GM08714 (cell line): Measurements from ENCODE around the gene NUBP2.
"Not testable (repeated sequence)": the region's sequence is repeated elsewhere in the genome, so short reads cannot be mapped to it uniquely, and the experiment has no call there.

ENCODE experiments used
- H3K4me3 ChIP-seq: fragments of 200-500 bp; sonication (Bioruptor generic); 2 replicates; pipeline ENCODE4 v1.5.1; 2014; ENCODE audit warnings: mild to moderate bottlenecking, low read length, inconsistent platforms
- ZNF274 ChIP-seq: IDR thresholded peaks from 2 replicates; pipeline ENCODE4 v1.6.1; 2012; ENCODE audit warnings: mild to moderate bottlenecking, low read depth, low read length

The NUBP2 gene

DNA sequence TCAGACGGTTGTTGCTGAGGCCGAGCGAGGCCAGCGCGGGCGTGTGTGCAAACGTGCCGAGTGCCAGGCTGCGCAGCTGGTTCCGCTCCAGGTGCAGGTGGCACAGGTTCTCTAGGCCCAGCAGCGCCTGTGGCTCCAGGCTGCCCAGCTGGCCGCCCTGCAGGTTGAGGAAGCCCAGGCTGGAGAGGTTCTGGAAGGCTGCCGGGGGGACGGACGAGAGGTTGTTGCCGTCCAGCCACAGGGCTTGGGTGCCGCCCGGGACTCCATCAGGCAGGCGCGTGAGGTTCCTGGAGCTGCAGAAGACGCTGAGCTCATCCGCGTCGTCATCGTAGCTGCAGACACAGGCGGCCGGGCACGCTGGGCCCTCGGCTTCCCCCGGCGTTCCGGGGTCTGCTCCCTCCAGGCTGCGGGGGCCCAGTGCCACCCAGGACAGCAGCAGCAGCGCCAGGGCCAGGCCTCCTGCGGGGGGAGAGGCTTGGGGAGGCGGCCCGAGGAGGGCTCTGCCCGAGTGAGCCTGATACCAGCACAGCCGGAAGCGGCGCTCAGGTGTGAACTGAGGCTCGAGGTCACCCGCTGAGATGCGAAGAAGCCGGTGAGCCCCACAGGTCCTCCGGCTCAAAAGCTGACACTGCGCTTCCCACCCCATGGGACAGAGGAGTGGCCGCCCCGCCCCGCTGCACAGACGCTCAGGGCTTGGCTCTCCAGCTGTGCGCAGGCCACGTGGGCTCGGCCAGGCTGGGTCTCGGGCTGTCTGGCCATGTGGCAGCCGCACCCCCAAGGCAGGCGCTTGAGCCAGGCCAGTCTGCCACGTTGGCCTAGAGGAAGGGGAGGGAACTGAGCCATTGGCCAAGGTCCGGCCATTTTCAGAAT is 9.4 kb downstream of the NUBP2 start:
- no peak for TF ChIP-seq ZNF274
- H3K4me3 ChIP-seq: no peak overlapping the region

DNA sequence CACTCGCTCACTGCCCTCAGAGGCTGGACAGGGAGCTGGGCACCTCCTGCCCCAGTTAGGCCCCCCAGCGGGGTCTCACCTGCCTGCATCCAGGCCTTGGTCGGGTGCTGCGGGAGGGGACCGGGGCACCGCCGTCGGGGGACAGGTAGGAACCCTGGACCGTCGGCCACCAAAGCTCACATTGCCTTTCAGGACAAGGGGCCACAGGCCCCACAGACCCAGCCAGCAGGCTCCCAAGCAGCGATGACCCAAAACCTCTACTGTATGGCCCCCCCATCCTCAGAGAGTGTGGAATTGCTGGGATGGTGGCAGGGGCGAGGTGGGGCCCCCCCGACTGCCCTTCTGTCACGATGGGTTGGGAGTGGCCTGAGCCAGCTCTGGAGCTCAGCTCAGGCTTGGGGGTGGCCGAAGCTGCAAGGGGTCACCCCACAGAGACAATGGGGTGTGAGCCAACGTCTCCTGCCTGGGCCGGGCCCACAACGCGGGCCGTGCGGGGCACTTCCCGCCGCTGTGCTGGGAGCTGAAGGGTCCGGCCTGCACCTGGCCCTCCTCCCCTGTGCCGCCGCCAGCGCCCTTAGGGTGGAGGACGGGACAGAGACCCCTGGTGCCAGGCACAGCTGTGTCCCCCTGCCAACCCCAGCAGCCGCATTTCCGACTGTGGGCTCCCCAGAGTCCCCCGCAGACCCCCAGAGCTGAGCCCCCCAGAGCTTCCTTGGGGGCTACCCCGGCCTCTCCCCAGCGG is 10.2 kb downstream of the NUBP2 start:
- no peak for TF ChIP-seq ZNF274

DNA sequence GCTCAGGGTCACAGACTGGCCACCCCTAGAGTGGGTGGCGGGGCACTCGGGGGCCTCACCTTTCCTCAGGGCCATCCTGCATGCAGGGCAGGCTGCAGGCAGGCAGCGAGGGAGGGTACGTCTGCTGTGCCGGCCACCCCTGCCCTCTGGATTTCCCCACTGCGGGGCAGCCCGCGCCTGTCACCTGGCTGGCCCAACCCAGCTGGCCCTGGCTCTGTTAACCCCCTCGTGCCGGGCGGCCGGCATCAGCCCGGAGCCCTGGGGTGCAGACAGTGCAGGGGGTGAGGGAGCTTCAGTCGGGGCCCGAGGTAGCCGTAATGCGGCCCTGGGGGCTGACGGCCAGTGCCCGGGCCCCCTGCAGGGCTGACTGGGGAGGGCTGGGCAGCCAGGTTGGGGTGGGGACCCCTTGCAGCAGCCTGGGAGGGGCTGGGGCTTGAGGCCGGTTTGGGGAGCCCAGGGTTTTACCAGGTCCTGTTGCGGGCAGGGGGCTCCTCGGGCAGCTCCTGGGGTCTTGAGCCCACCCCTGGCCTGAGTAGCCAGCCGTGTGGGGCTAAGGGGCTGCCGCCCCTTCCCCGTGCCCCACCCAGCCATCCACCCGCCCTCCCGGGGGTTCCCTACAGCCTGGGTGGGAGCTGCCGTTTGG is 10.9 kb downstream of the NUBP2 start, which contains the start of gene IGFALS:
TSS of gene IGFALS (minus strand) at position 128 of the 643 bp plus-strand sequence. CDS start at position 75, 53 bp downstream.
- H3K4me3 ChIP-seq: no peak within 1 kb of the TSS
- TF ChIP-seq ZNF274: no peak

More for the DNA sequence above, 10.2 kb downstream of the NUBP2 start:
- H3K4me3 ChIP-seq: no peak overlapping the region

DNA sequence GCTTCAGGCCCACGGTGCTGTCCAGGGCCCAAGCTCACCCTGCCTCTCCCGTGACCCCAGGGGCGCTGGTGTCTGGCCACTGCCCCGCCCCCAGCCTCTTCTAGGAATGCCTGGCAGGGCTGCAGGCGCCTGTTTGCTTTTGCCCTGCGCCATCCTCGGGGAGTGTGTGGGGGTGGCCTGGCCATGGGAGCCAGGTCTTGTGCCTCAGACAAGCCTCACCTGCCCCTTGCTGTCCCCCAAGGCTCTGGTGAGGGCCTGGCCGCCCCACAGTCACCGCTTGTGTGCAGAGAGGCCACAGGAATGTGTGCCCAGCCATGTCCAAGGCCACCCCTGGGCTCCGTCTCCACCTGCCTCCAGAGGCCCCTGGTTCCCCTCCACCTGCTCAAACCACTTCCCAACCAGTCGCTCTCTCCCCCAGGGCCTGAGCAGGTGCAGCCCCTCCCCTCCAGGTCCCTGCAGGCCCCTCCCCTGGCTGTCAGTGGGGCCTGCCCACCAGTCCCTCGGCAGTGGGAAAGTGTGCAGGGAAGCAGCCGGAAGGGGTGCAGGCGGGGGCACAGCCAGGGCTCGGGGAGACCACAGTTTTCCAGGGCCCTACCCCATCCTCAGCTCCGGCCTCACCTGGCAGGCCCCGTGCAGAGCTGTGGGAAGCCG is 11.6 kb downstream of the NUBP2 start:
- H3K4me3 ChIP-seq: no peak overlapping the region
- no peak for TF ChIP-seq ZNF274

DNA sequence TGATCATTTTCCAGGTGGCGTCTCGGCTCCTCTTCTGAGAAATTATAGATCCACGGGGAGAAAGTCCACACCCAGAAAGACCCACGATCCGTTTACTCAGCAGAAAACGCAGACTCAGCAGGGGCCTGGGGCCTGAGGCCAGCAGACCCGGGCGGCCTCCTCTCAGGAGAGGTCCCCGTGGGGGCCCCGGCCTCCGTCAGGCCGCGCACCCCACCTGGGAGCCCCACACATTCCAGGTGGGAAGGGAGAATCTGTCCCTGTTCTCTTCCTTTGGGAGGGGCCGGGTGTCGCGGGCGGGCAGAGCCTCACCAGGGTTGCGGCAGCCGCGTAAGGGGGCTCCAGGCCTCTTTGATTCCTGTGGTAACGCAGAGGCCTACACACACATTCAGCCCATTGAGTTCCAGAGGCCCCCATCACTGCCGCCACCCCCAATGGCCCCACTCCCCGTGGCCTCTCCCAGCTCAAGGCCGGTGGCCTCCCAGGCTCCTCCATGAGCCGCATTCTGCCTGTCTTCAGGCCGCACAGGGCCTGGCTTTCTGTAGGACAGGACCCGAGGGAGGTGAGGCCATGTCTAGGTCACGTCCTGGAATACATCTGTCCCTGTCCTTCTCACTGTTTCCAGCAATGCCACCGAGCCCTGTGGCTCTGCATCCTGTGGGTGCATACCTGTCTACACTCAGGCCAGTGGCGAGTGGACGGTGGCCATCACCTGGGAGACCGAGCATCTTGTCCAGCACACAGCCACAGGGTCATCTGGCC is 12.3 kb downstream of the NUBP2 start:
- no peak for TF ChIP-seq ZNF274

DNA sequence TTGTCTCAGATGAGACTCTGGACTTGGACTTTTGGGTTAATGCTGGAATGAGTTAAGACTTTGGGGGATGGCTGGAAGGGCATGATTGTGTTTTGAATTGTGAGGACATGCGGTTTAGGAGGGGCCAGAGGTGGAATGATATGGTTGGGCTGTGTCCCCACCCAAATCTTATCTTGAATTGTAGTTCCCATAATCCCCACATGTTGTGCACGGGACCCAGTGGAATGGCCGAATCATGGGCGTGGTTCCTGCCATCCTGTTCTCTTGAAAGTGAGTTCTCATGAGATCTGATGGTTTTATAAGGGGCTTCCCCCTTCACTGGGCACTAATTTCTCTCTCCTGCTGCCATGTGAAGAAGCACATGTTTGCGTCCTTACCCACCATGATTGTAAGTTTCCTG is 16.5 kb downstream of the NUBP2 start:
- not testable (repeated sequence) for H3K4me3 ChIP-seq

More for the DNA sequence above, 12.3 kb downstream of the NUBP2 start:
- no peak overlapping the region for H3K4me3 ChIP-seq

DNA sequence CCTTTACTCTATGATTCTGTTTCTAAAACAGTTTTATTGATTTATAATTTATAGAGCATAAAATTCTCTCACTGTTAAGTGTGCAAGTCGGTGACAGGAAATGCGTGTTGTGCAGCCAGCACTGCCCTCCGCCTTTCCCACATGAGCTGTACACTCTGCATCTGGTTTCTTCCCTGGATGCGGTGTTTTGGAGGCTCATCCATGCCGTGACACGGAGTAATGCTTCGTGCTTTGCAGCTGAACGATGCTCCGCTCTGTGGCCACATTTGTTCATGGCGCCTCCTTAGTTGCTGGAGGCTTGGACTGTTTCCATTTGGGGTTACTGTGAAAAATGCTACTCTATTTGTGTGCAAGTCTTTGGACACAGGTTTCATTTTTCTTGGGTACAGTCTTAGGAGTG is 17.9 kb downstream of the NUBP2 start:
- no peak for TF ChIP-seq ZNF274
- H3K4me3 ChIP-seq: no peak overlapping the region

DNA sequence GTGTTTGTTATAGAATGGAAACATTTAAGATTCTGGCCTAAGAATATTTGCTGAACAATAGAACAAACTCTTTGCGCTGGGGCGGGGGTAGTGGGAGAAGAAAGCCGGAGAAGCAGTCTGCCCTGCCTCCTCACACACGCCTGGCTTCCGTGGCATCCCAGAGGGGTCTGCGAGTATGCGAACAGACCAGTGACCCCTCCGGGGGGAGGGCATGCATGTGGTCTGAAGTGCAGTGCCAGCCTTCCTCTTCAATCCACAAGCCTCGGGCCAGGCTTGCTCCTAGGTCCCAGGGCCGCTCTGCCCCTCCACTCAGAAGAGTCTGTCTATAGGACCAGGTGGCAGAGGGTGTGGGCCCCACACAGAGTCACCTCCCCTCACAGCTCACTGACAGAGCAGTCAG is 24.9 kb downstream of the NUBP2 start:
- no peak for TF ChIP-seq ZNF274
- H3K4me3 ChIP-seq: no peak overlapping the region

DNA sequence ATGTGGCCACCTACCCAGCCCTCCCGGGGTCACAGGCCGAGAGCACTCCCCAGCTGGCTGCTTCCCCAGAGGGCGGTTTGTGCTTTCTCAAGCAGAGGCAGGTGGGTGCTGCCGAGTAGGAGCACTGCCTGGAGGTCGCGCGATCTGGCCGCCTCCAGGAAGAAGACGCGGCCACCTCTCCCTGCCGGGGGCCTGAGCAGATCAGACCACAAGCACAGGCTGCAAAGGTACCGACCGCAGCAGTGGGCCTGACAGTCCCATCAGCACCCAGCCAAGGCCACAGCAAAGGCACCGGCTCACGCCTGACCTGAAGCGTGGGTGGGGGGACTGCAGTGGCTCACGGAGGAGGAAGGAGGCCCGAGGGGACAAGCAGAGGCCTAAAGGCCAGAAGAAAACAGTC is 25.9 kb downstream of the NUBP2 start:
- TF ChIP-seq ZNF274: no peak
- no peak overlapping the region for H3K4me3 ChIP-seq

DNA sequence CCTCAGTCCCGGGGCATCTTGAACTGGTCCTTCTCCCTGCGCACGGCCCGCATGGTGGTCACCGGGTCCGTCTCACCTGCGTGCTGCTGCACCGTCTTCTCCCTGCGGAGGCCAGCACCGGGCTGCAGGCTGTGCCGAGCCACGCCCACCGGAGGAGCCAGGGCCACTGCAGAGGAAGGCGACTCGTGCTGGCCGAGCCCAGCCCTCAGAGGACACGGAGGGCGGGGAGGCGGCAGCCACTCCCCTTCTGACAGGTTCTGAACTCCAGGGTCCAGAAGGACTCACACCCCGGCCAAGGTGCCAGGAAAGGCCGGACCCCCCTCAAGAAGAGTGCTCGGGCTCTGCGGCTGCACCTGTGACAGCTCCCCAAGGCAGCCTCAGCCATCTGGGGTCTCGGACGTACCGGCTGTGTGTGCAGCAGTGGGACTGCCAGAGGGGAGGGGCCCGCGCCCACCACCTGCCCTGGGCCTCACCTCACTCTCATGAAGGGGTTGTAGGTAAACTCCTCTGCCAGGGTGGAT is 26.6 kb downstream of the NUBP2 start:
- no peak for TF ChIP-seq ZNF274
- no peak overlapping the region for H3K4me3 ChIP-seq

DNA sequence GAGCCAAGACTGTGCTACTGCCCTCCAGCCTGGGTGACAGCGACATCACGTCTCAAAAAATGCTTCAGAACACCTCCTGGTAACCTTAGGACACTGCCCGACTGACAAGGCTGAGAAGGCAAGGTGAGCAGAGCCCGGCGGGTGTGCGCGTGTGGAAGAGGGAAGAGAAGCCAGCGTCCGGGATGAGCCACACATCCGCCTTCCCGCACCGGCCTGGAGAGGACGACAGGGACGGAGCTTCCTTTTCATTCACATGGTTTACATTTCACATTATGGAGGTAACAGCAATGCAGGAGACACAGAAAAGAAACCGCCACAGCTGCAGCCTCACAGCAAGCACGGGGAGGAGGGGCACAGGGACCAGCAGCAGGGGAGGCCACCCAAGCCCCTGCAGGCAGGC is 27.3 kb downstream of the NUBP2 start:
- TF ChIP-seq ZNF274: no peak

DNA sequence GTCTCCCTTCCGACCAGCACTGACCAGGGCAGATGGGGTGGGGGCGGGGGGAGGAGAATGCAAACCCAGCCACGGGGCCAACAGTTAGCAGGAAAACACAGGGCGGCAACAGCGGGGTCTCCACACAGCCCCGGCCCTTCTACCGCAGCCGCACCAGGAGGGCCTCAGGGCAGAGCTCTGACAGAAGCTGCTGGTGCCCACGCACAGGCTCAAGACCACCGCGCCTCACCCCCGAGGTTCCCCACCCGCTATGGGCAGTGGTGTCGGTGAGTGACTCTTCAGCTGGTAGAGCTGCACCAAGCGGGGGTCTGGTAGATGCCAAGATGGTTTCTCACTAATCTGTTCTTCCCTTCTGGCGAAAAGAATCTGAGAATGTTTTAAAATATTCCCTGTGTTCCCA is 27.8 kb downstream of the NUBP2 start:
- TF ChIP-seq ZNF274: no peak
- no peak overlapping the region for H3K4me3 ChIP-seq

More for the DNA sequence above, 27.3 kb downstream of the NUBP2 start:
- H3K4me3 ChIP-seq: no peak overlapping the region

DNA sequence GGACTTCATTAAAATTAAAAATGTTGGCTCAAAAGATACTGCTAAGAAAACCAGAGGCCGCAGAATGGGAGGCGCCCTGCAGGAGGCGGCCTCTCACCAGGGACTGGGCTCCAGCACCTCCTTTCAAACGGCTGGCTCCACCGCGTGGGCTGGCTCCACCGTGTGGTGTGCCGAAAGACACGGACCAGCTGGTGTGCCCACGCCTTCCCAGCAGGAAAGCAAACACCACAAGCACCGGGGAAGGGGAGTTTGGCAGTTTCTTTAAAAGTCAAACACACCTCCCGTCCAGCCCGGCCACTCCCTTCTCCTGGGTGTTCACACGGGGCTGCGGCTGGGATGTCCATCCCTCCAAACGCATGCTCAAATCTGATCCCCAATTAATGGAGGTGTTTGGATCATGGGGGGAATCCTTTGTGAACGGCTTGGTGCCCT is 30.0 kb downstream of the NUBP2 start:
- H3K4me3 ChIP-seq: no peak overlapping the region
- no peak for TF ChIP-seq ZNF274
